Measurements from ENCODE around the gene KANSL1L. TPM values are rescaled to one million over a fixed set of nuclear protein-coding genes. Genes with fewer than 3 reads are reported as not detected.

KANSL1L gene
- total RNA-seq, result 7.5 and 11.7 TPM in 2 replicates

GRCh38 chr2:210171309-210172218 is at the start of gene KANSL1L:
Gene KANSL1L, minus strand, starts transcription at chr2:210171409. Its CDS starts 16,827 bp downstream, at chr2:210154582.

GRCh38 chr2:210002158-210003157 is 168.8 kb downstream of the KANSL1L start, which contains the start of gene RPE:
Gene RPE, plus strand, starts transcription at chr2:210002638. Its CDS starts 24 bp downstream, at chr2:210002662.

Other genes with a start within 250 kb of the KANSL1L start
- gene RPE, start 168.8 kb downstream of the KANSL1L start, total RNA-seq, result 132 and 255 TPM in 2 replicates
- not detected in 2 replicates for gene ACADL, start 54.0 kb upstream of the KANSL1L start, total RNA-seq
- not detected in 2 replicates for gene MYL1, start 143.8 kb upstream of the KANSL1L start, total RNA-seq